Activated CD8-positive, alpha-beta memory T cell treated with anti-CD3 and anti-CD28 coated beads for 36 hours (primary cell): ENCODE data around the gene FGFRL1. TPM values are rescaled to one million over a fixed set of nuclear protein-coding genes. Genes with fewer than 3 reads are reported as not detected.

Experiments
- CTCF ChIA-PET: fragments of 350-600 bp; sonication (Branson Sonifier 250); formaldehyde crosslinking; loops from one replicate; lab custom pipeline; 2021; ENCODE audit warnings: antibody characterized with exemption; lab: Charles Lee
- POLR2A ChIA-PET: fragments of 350-600 bp; sonication (Branson Sonifier 250); formaldehyde crosslinking; loops from one replicate; lab custom pipeline; 2021; ENCODE audit warnings: antibody characterized with exemption; lab: Charles Lee
- total RNA-seq, 2 experiments: library from RNA; stranded (reverse); gene quantifications; one replicate each; pipeline ENCODE4 v1.2.3, GENCODE V29; 2021

Gene FGFRL1
- total RNA-seq, 2 experiments from 2014 or later, result 17.7 to 18.7 TPM

- POLR2A ChIA-PET, result no interaction called here
- CTCF ChIA-PET, result no interaction called here
Measured at GRCh38 chr4:1000686-1001260, 10.7 kb upstream of the FGFRL1 start.

DNA sequence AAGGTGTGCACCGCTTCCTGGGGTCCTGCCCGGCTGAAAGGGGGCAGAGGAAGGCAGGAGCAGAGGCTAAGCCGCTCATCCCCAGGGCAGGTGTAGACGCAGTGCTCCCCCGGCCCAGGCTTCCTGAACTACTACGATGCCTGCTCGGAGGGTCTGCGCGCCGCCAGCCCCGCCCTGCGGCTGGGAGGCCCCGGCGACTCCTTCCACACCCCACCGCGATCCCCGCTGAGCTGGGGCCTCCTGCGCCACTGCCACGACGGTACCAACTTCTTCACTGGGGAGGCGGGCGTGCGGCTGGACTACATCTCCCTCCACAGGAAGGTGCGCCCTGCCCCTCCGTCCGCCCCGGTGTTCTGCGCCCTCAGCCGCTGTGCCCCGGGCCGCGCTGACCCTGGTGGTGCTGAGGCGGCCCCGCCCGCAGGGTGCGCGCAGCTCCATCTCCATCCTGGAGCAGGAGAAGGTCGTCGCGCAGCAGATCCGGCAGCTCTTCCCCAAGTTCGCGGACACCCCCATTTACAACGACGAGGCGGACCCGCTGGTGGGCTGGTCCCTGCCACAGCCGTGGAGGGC, 9.8 kb upstream of the FGFRL1 start:
- POLR2A ChIA-PET, result no interaction called here
- CTCF ChIA-PET, result interaction anchor here (0.6 to 0.9 kb wide), 2 partner anchors 14 to 61 kb away, joined by 3 to 4 read pairs; partner anchors contain the start of gene IDUA

DNA sequence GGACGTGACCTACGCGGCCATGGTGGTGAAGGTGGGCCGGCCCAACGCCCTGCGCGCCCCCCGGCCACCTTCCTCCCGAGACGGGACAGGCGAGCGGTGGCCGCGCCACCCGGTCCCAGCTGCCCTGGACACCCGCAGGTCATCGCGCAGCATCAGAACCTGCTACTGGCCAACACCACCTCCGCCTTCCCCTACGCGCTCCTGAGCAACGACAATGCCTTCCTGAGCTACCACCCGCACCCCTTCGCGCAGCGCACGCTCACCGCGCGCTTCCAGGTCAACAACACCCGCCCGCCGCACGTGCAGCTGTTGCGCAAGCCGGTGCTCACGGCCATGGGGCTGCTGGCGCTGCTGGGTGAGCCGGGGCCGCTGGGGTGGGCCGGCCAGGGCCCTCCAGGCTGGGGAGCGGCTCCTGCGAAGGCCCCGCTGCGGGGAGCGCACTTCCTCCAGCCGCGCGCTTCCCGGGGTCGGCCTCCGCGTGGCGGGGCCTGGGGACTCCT, 9.2 kb upstream of the FGFRL1 start:
- POLR2A ChIA-PET, result no interaction called here
- CTCF ChIA-PET, result interaction anchor here (0.9 kb wide), 1 partner anchor 15 kb away, joined by 4 read pairs; the partner anchor contains the start of gene IDUA

DNA sequence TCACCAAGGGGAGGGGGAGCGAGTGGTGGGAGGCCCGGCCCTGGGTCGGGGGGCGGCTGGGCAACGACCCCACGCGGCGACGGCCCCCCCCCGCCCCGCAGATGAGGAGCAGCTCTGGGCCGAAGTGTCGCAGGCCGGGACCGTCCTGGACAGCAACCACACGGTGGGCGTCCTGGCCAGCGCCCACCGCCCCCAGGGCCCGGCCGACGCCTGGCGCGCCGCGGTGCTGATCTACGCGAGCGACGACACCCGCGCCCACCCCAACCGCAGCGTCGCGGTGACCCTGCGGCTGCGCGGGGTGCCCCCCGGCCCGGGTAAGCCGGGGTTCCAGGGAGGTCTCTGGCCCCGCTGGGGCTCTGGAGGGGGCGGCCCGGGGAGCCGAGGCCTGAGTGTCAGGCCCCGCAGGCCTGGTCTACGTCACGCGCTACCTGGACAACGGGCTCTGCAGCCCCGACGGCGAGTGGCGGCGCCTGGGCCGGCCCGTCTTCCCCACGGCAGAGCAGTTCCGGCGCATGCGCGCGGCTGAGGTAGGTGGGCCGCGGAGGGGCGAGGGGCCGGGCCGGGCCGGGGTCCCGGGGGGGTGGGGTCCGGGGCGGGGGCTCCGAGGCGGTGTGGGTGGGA, 8.7 kb upstream of the FGFRL1 start:
- ChIA-PET CTCF (interaction anchor here (0.9 kb wide), 1 partner anchor 15 kb away, joined by 4 read pairs; the partner anchor contains the start of gene IDUA), POLR2A (no interaction called here)

GRCh38 chr4:1003271-1004070, 8.0 kb upstream of the FGFRL1 start:
- CTCF ChIA-PET, result no interaction called here
- POLR2A ChIA-PET, result no interaction called here

GRCh38 chr4:1004071-1004418, 7.4 kb upstream of the FGFRL1 start:
- ChIA-PET CTCF (no interaction called here), POLR2A (no interaction called here)

- ChIA-PET POLR2A (no interaction called here), CTCF (interaction anchor here (1.4 kb wide), 1 partner anchor 17 kb away, joined by 3 read pairs; no protein-coding TSS in a partner anchor)
Measured at GRCh38 chr4:1004557-1005485, 6.6 kb upstream of the FGFRL1 start.

- ChIA-PET POLR2A (no interaction called here), CTCF (no interaction called here)
Measured at GRCh38 chr4:1006856-1007255, 4.6 kb upstream of the FGFRL1 start.

DNA sequence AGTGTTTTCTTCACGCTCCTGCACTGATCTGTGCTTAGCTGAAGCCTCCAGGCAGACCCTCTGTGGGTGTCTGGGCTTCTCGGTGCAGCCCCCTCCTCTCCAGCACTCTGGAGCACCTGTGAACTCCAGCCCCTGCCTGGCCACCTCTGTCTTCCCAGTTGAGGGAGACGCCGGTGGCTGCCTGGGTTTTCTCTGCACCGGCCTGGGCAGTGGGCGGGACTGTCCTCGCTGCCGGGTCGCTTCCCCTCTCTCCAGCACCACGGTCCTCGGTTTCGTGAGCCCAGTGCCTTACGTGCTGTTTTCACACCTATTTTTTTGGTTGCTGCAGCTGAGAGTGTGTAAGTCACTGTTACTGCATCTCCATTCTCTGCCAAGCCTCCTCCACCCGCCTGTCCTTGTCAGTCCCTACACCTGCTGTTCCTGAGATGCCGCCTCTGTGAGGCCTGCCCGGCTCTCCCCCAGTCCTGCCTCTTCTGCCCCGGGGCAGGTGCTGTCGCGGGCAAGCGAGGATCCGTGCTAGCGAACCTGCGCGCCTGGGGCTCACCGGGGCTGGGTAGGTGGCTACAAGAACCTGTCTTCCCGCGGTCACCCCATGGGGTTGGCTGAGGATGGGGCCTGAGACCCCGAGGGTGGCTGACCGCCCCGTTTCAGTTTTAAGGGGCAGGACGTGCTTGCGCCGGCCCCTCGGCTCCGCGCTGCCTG, 2.4 kb upstream of the FGFRL1 start:
- CTCF ChIA-PET, result interaction anchor here (1.0 to 2.1 kb wide), 2 partner anchors 22 to 596 kb away, joined by 3 to 9 read pairs; partner anchors contain the start of gene IDUA

GRCh38 chr4:1009542-1010394, 1.7 kb upstream of the FGFRL1 start:
- ChIA-PET CTCF (interaction anchor here (0.5 to 2.1 kb wide), 4 partner anchors 23 to 595 kb away, joined by 3 to 9 read pairs (median 4); partner anchors contain the start of gene IDUA), POLR2A (interaction anchor here (1.0 kb wide), 1 partner anchor 78 kb away, joined by 3 read pairs; the partner anchor contains the start of genes GAK and TMEM175)

More for the DNA sequence above, 2.4 kb upstream of the FGFRL1 start:
- POLR2A ChIA-PET, result no interaction called here

- ChIA-PET POLR2A (interaction anchor here (1.0 kb wide), 1 partner anchor 78 kb away, joined by 3 read pairs; the partner anchor contains the start of genes GAK and TMEM175), CTCF (interaction anchor here (0.5 to 2.1 kb wide), 3 partner anchors 23 to 38 kb away, joined by 3 to 9 read pairs (median 4); partner anchors contain the start of gene IDUA)
Measured at GRCh38 chr4:1010395-1011021, 918 bp upstream of the FGFRL1 start.

DNA sequence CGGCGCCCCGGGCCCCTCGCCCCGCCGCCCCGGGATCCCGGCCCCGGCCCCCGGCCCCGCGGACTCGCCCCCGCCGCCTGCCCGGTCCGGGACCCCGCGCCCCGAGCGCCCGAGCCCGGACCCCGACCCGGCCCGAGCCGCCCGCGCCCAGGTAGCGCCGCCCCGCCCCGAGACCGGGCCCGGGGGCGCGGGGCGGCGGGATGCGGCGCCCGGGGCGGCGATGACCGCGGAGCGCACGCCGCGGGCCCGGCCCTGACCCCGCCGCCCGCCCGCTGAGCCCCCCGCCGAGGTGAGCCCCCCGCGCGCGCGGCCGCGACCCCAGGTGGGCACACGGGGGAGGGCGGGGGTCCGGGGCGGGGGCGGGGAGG, 224 bp downstream of the FGFRL1 start:
- ChIA-PET POLR2A (no interaction called here), CTCF (no interaction called here)

GRCh38 chr4:1012034-1012739, 761 bp downstream of the FGFRL1 start:
- ChIA-PET POLR2A (no interaction called here), CTCF (no interaction called here)

GRCh38 chr4:1013225-1014073, 2.0 kb downstream of the FGFRL1 start:
- POLR2A ChIA-PET, result no interaction called here
- CTCF ChIA-PET, result no interaction called here
